A673 (cell line): ENCODE data around the gene ADAMTS2.

Source experiments
- EZH2 ChIP-seq: fragments of 200-600 bp; sonication (generic); IDR thresholded peaks from 2 replicates; pipeline ENCODE4 v1.6.1; 2017; ENCODE audit warnings: borderline replicate concordance, low read depth, mild to moderate bottlenecking, mixed read lengths, antibody characterized with exemption, low read length; ENCODE audit not compliant: poor library complexity, severe bottlenecking
- TF ChIP-seq, protein P1 (sequence below): fragments of 300-800, 200-600 bp; sonication (generic); conservative IDR thresholded peaks from 2 replicates; pipeline ENCODE4 v1.5.1; 2017; ENCODE audit warnings: low read depth, mild to moderate bottlenecking, antibody characterized with exemption, low read length, moderate library complexity, mixed read lengths

GRCh38 chr5:179289756-179290385 is 55.4 kb downstream of the ADAMTS2 start:
- TF ChIP-seq EZH2, result no peak
- TF ChIP-seq, protein P1, sequence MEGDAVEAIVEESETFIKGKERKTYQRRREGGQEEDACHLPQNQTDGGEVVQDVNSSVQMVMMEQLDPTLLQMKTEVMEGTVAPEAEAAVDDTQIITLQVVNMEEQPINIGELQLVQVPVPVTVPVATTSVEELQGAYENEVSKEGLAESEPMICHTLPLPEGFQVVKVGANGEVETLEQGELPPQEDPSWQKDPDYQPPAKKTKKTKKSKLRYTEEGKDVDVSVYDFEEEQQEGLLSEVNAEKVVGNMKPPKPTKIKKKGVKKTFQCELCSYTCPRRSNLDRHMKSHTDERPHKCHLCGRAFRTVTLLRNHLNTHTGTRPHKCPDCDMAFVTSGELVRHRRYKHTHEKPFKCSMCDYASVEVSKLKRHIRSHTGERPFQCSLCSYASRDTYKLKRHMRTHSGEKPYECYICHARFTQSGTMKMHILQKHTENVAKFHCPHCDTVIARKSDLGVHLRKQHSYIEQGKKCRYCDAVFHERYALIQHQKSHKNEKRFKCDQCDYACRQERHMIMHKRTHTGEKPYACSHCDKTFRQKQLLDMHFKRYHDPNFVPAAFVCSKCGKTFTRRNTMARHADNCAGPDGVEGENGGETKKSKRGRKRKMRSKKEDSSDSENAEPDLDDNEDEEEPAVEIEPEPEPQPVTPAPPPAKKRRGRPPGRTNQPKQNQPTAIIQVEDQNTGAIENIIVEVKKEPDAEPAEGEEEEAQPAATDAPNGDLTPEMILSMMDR, result no peak
